ENCODE results near the gene RANBP1.
"Not testable (repeated sequence)": the region's sequence is repeated elsewhere in the genome, so short reads cannot be mapped to it uniquely, and the experiment has no call there.

The RANBP1 gene

DNA sequence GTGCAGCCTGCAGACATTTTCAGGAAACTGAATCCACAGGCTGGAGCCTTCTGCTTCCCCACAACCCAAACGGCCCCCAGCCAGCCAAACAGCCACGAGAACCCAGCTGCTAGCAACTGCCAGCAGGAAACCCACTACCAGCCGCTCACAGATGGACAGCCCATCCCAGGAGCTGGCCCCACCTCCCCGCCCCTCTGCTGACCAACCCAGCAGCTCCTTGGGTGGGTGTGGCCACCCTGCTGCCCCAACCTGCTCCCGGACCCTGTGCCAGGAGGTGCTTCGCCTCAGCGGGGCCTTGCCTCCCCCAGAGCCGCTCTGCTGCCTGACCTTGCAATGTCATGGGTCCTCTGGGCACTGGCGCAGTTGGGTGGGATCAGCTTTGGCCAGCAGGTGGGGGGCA is 43.2 kb downstream of the RANBP1 start:
- DNase-seq (ENCODE audit: extremely low read depth, low read depth), result no peak
- TF ChIP-seq, protein P1, sequence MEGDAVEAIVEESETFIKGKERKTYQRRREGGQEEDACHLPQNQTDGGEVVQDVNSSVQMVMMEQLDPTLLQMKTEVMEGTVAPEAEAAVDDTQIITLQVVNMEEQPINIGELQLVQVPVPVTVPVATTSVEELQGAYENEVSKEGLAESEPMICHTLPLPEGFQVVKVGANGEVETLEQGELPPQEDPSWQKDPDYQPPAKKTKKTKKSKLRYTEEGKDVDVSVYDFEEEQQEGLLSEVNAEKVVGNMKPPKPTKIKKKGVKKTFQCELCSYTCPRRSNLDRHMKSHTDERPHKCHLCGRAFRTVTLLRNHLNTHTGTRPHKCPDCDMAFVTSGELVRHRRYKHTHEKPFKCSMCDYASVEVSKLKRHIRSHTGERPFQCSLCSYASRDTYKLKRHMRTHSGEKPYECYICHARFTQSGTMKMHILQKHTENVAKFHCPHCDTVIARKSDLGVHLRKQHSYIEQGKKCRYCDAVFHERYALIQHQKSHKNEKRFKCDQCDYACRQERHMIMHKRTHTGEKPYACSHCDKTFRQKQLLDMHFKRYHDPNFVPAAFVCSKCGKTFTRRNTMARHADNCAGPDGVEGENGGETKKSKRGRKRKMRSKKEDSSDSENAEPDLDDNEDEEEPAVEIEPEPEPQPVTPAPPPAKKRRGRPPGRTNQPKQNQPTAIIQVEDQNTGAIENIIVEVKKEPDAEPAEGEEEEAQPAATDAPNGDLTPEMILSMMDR (IDR thresholded peaks at IDR 0.05; ENCODE audit: low read depth, low read length), result no peak

DNA sequence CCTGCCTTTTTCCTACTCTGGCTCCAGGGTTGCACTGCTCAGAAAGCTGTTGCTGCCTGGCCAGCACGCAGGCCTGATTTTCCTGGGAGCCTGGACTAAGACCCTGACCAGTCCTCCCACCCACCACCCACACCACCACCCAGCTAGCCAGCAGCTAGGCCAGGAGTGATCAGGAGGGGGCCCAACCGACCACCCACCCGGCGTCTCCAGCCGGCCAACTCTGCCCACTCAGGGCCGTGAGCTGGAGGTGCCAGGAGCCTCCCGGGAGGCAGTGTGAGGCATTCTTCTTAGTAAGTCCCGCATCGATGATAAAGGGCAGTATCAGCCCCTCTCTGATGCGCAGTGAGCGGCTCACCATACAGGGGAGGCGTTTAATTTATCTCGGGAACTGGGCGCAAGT is 43.6 kb downstream of the RANBP1 start:
- DNase-seq (ENCODE audit: extremely low read depth, low read depth), result not testable (repeated sequence)

DNA sequence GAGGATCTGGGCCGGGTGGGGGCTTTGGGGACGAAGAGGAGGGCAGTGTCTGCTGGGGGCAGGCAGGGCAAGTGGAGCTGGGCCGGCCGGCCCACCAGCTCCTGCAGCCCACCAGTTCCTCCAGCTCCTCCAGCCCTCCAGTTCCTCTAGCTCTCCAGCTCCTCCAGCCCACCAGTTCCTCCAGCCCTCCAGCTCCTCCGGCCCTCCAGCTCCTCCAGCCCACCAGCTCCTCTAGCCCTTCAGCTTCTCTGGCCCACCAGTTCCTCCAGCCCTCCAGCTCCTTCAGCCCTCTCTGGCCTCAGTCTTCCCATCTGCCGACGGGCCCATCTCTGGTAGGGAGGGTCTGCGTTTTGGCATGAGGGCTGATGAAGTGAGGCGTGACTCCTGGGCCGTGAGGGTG is 44.1 kb downstream of the RANBP1 start:
- TF ChIP-seq, protein P1 (IDR thresholded peaks at IDR 0.05; ENCODE audit: low read depth, low read length), result no peak
- DNase-seq (ENCODE audit: extremely low read depth, low read depth), result no peak

DNA sequence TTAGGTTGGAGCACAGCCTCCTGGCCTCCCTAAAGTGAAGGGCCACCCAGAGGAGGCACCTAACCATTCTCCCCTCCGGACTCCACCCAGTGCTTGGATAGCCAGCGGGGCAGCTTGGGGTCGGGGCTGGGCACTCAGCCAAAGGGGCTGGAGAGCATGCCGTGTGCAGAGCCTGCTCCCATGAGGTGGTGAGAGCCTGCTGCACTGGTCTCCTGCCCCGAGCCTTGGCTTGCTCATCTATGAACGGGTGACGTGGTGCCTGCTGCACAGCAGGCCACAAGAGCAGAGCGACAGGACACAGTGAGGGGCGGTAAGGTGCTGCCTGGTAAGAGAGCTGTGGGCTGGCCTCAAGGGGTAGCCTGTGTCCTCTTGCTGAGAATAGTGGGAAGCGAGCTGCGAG is 49.0 kb downstream of the RANBP1 start:
- DNase-seq (ENCODE audit: extremely low read depth, low read depth), result no peak
- TF ChIP-seq, protein P1 (IDR thresholded peaks at IDR 0.05; ENCODE audit: low read depth, low read length), result no peak

DNA sequence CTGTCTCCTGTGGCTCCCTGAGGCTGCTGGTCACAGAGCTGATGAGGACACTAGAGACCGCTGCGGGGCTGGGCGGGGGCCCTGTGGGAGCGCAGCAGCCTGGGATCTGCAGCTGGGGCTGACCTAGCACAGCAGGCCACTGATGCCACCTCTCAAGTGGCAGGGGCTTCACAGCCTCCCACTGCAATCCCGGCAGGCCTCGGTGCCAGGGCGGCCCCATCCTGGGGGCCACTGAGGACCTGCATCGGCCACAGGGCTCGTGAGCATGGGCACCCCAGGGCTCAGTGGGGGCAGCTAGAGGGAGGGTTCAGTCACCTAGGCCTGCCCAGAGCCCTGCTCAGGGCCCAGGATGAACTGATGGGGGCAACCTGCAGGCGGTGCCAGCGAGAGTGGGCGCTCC is 49.5 kb downstream of the RANBP1 start:
- DNase-seq (ENCODE audit: extremely low read depth, low read depth), result no peak
- TF ChIP-seq, protein P1 (IDR thresholded peaks at IDR 0.05; ENCODE audit: low read depth, low read length), result no peak

DNA sequence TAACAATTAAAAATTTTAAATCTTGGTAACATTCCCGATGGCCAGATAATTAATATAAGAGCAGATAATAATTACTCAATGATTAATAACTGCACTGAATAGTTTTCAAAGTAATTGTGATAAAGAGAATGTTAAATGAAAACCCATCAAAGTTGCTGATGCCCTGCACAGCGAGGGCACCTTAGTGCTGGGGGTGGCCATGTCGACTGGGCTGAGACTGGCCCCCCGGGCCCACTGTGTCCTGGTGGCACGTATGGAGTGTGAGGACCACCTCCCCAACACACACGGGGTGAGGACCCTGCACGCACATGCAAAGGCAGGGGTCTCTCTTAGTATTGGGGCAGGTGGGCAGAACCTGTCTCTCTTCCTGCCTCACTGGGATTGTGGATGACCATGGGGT is 50.0 kb downstream of the RANBP1 start:
- no peak for DNase-seq (ENCODE audit: extremely low read depth, low read depth)

DNA sequence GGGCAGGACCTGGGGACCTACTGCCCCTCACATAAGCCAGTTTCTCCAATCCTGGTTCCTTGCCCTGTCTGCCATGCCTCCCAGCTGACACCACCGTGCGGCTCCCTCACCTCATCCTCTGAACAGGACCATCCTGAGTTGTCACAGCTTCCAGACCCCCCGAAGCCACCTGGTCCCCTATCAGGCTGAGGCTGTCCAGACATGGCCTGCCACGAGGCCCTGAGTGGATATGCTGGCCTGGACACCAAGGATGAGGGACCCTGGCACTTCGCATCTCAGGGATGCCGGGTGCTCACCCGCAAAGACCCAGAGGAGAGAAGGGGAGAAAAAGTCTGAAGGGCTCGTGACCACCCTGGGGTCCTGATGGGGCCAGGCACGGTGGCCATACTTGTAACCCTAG is 50.8 kb downstream of the RANBP1 start:
- DNase-seq (ENCODE audit: extremely low read depth, low read depth), result no peak
- TF ChIP-seq, protein P1 (IDR thresholded peaks at IDR 0.05; ENCODE audit: low read depth, low read length), result no peak

More for the DNA sequence above, 50.0 kb downstream of the RANBP1 start:
- TF ChIP-seq, protein P1 (IDR thresholded peaks at IDR 0.05; ENCODE audit: low read depth, low read length), result no peak

DNA sequence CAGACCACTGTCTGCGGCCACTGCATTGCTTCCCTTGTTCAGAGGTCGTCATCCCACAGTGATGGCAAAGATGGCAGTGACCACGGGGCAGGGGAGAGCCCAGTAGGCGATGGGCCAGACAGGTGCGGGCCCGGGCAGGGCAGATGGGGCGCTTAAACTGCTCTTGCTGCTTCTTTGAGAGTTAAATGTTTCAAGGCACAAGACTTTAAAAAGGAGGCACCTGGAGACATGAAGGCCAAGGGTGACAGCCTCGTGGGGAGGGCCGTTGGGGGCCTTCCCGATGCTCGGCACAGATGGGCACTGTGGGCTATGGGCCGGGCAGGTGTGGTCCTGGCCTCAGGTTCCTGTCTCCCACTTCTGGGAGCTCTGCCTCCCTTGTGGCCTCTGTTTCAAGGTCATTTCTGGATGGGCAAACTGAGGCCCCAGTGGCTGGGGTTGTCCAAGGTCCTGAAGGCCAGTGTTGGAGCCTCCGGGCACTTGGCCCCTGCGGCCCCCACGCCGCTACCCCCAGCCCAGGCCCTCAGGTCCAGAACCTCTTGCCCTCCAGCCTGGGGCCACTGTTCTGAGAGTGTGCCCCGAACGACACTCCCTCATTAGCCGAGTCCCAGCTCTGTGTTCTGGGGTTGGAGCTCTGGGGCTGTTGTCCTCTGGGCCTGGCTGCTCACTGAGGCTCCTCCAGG is 51.9 kb downstream of the RANBP1 start:
- no peak for DNase-seq (ENCODE audit: extremely low read depth, low read depth)
- TF ChIP-seq, protein P1 (IDR thresholded peaks at IDR 0.05; ENCODE audit: low read depth, low read length), result no peak
